ENCODE measurements around the gene CNNM1.

- TF ChIP-seq, protein P1, sequence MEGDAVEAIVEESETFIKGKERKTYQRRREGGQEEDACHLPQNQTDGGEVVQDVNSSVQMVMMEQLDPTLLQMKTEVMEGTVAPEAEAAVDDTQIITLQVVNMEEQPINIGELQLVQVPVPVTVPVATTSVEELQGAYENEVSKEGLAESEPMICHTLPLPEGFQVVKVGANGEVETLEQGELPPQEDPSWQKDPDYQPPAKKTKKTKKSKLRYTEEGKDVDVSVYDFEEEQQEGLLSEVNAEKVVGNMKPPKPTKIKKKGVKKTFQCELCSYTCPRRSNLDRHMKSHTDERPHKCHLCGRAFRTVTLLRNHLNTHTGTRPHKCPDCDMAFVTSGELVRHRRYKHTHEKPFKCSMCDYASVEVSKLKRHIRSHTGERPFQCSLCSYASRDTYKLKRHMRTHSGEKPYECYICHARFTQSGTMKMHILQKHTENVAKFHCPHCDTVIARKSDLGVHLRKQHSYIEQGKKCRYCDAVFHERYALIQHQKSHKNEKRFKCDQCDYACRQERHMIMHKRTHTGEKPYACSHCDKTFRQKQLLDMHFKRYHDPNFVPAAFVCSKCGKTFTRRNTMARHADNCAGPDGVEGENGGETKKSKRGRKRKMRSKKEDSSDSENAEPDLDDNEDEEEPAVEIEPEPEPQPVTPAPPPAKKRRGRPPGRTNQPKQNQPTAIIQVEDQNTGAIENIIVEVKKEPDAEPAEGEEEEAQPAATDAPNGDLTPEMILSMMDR (IDR thresholded peaks at IDR 0.05), result no peak
- TF ChIP-seq EZH2 (IDR thresholded peaks at IDR 0.05) (no peak), EZH2phosphoT487 (IDR thresholded peaks at IDR 0.05) (no peak)
Measured at GRCh38 chr10:99369551-99369950, 40.4 kb downstream of the CNNM1 start.

Measured in neural progenitor cell (in vitro differentiated cells).